WTC11 (cell line): ENCODE results near the gene VKORC1. TPM values are rescaled to one million over a fixed set of nuclear protein-coding genes. Genes with fewer than 3 reads are reported as not detected.
A peak's percentile ranks its signal among the peaks of the same experiment; 100 is the strongest.

ENCODE experiments used
- ATF6 ChIP-seq: sonication (generic); formaldehyde crosslinking; IDR thresholded peaks from 2 replicates; pipeline ENCODE4 v1.8.1; 2023; ENCODE audit warnings: mild to moderate bottlenecking, missing genetic modification reagents
- CREB1 ChIP-seq: sonication (generic); formaldehyde crosslinking; IDR thresholded peaks from 2 replicates; pipeline ENCODE4 v1.8.0; 2023; ENCODE audit warnings: mild to moderate bottlenecking, missing genetic modification reagents
- E2F4 ChIP-seq: sonication (generic); formaldehyde crosslinking; IDR thresholded peaks from 2 replicates; pipeline ENCODE4 v1.8.1; 2022; ENCODE audit warnings: low read depth, mild to moderate bottlenecking, moderate library complexity, missing genetic modification reagents, borderline replicate concordance
- EMX1 ChIP-seq: fragments of 250-450 bp; sonication (Bioruptor Pico); IDR thresholded peaks from 2 replicates; pipeline ENCODE4 v1.8.0; 2021; ENCODE audit warnings: mild to moderate bottlenecking
- GABPB1 ChIP-seq: sonication (generic); formaldehyde crosslinking; IDR thresholded peaks from 2 replicates; pipeline ENCODE4 v1.8.1; 2023; ENCODE audit warnings: mild to moderate bottlenecking, missing genetic modification reagents
- HMGXB4 ChIP-seq: sonication (generic); formaldehyde crosslinking; IDR thresholded peaks from 2 replicates; pipeline ENCODE4 v1.8.1; 2023; ENCODE audit warnings: mild to moderate bottlenecking, moderate library complexity, missing genetic modification reagents
- IRF1 ChIP-seq: sonication (generic); formaldehyde crosslinking; IDR thresholded peaks from 2 replicates; pipeline ENCODE4 v1.8.0; 2023; ENCODE audit warnings: missing genetic modification reagents
- MAX ChIP-seq: sonication (generic); formaldehyde crosslinking; IDR thresholded peaks from 2 replicates; pipeline ENCODE4 v1.8.0; 2022; ENCODE audit warnings: mild to moderate bottlenecking, missing genetic modification reagents
- NR1H2 ChIP-seq: sonication (generic); formaldehyde crosslinking; IDR thresholded peaks from 2 replicates; pipeline ENCODE4 v1.9.0; 2021; ENCODE audit warnings: mild to moderate bottlenecking, moderate library complexity, missing genetic modification reagents
- NR2C2 ChIP-seq: sonication (generic); formaldehyde crosslinking; IDR thresholded peaks from 2 replicates; pipeline ENCODE4 v1.8.0; 2022; ENCODE audit warnings: mild to moderate bottlenecking, missing genetic modification reagents
- PRRX2 ChIP-seq: fragments of 250-450 bp; sonication (Bioruptor Pico); IDR thresholded peaks from 2 replicates; pipeline ENCODE4 v1.8.0; 2021; ENCODE audit warnings: mild to moderate bottlenecking
- RORB ChIP-seq: fragments of 250-450 bp; sonication (Bioruptor Pico); IDR thresholded peaks from 2 replicates; pipeline ENCODE4 v1.9.0; 2021; ENCODE audit warnings: mild to moderate bottlenecking
- TP53 ChIP-seq: sonication (generic); formaldehyde crosslinking; IDR thresholded peaks from 2 replicates; pipeline ENCODE4 v1.8.1; 2023; ENCODE audit warnings: mild to moderate bottlenecking, missing genetic modification reagents
- ZBTB21 ChIP-seq: sonication (generic); formaldehyde crosslinking; IDR thresholded peaks from 2 replicates; pipeline ENCODE4 v1.8.1; 2023; ENCODE audit warnings: mild to moderate bottlenecking, missing genetic modification reagents, borderline replicate concordance
- ZNF121 ChIP-seq: sonication (generic); formaldehyde crosslinking; IDR thresholded peaks from 2 replicates; pipeline ENCODE4 v1.8.0; 2023; ENCODE audit warnings: missing genetic modification reagents
- ZNF232 ChIP-seq: sonication (generic); formaldehyde crosslinking; IDR thresholded peaks from 2 replicates; pipeline ENCODE4 v1.8.0; 2022; ENCODE audit warnings: mild to moderate bottlenecking, missing genetic modification reagents
- ZNF396 ChIP-seq: fragments of 250-450 bp; sonication (Bioruptor Pico); IDR thresholded peaks from 2 replicates; pipeline ENCODE4 v1.8.0; 2021; ENCODE audit warnings: mild to moderate bottlenecking, moderate library complexity, borderline replicate concordance
- ZSCAN18 ChIP-seq: fragments of 250-450 bp; sonication (Bioruptor Pico); IDR thresholded peaks from 2 replicates; pipeline ENCODE4 v2.1.2; 2022; ENCODE audit warnings: mild to moderate bottlenecking, moderate library complexity
- total RNA-seq: library from RNA; stranded (reverse); gene quantifications from 3 replicates; pipeline ENCODE4 v1.2.3, GENCODE V29; 2021
- TF ChIP-seq, protein P1 (sequence below): sonication (generic); formaldehyde crosslinking; IDR thresholded peaks from 2 replicates; pipeline ENCODE4 v1.8.0; 2022; ENCODE audit warnings: missing genetic modification reagents
- TF ChIP-seq, protein P2 (sequence below): sonication (generic); formaldehyde crosslinking; IDR thresholded peaks from 2 replicates; pipeline ENCODE4 v1.8.1; 2022; ENCODE audit warnings: missing genetic modification reagents, borderline replicate concordance
- TF ChIP-seq, protein P3 (sequence below): sonication (generic); formaldehyde crosslinking; IDR thresholded peaks from 2 replicates; pipeline ENCODE4 v1.8.1; 2023; ENCODE audit warnings: mild to moderate bottlenecking, missing genetic modification reagents, borderline replicate concordance

VKORC1 gene
- total RNA-seq, 1 experiment from 2014 or later, result 85.7 TPM

GRCh38 chr16:31142109-31143010 lies 47.8 kb upstream of the VKORC1 start (continued):
- peak; percentile 92 for TF ChIP-seq MAX (CRISPR knock-in tag)
- TF ChIP-seq HMGXB4 (CRISPR knock-in tag), result peak; percentile 65
- no peak for TF ChIP-seq EMX1 (CRISPR knock-in tag)
- TF ChIP-seq TP53 (CRISPR knock-in tag), result peak; percentile 97
- TF ChIP-seq ZBTB21, result peak; percentile 46; the same call in 1 of the 2 replicates
- TF ChIP-seq, protein P1, sequence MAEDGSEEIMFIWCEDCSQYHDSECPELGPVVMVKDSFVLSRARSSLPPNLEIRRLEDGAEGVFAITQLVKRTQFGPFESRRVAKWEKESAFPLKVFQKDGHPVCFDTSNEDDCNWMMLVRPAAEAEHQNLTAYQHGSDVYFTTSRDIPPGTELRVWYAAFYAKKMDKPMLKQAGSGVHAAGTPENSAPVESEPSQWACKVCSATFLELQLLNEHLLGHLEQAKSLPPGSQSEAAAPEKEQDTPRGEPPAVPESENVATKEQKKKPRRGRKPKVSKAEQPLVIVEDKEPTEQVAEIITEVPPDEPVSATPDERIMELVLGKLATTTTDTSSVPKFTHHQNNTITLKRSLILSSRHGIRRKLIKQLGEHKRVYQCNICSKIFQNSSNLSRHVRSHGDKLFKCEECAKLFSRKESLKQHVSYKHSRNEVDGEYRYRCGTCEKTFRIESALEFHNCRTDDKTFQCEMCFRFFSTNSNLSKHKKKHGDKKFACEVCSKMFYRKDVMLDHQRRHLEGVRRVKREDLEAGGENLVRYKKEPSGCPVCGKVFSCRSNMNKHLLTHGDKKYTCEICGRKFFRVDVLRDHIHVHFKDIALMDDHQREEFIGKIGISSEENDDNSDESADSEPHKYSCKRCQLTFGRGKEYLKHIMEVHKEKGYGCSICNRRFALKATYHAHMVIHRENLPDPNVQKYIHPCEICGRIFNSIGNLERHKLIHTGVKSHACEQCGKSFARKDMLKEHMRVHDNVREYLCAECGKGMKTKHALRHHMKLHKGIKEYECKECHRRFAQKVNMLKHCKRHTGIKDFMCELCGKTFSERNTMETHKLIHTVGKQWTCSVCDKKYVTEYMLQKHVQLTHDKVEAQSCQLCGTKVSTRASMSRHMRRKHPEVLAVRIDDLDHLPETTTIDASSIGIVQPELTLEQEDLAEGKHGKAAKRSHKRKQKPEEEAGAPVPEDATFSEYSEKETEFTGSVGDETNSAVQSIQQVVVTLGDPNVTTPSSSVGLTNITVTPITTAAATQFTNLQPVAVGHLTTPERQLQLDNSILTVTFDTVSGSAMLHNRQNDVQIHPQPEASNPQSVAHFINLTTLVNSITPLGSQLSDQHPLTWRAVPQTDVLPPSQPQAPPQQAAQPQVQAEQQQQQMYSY (CRISPR knock-in tag), result peak; percentile 69
- no peak for TF ChIP-seq ZNF121 (CRISPR knock-in tag)
- TF ChIP-seq NR2C2, result peak; percentile 70; the same call in 1 of the 2 replicates
- TF ChIP-seq RORB, result no peak
- no peak for TF ChIP-seq ZNF396 (CRISPR knock-in tag)
- no peak for TF ChIP-seq CREB1
- TF ChIP-seq, protein P2, sequence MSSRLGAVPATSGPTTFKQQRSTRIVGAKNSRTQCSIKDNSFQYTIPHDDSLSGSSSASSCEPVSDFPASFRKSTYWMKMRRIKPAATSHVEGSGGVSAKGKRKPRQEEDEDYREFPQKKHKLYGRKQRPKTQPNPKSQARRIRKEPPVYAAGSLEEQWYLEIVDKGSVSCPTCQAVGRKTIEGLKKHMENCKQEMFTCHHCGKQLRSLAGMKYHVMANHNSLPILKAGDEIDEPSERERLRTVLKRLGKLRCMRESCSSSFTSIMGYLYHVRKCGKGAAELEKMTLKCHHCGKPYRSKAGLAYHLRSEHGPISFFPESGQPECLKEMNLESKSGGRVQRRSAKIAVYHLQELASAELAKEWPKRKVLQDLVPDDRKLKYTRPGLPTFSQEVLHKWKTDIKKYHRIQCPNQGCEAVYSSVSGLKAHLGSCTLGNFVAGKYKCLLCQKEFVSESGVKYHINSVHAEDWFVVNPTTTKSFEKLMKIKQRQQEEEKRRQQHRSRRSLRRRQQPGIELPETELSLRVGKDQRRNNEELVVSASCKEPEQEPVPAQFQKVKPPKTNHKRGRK (CRISPR knock-in tag), result no peak
- TF ChIP-seq ZSCAN18 (CRISPR knock-in tag), result no peak
- TF ChIP-seq ATF6 (CRISPR knock-in tag), result no peak
- TF ChIP-seq, protein P3, sequence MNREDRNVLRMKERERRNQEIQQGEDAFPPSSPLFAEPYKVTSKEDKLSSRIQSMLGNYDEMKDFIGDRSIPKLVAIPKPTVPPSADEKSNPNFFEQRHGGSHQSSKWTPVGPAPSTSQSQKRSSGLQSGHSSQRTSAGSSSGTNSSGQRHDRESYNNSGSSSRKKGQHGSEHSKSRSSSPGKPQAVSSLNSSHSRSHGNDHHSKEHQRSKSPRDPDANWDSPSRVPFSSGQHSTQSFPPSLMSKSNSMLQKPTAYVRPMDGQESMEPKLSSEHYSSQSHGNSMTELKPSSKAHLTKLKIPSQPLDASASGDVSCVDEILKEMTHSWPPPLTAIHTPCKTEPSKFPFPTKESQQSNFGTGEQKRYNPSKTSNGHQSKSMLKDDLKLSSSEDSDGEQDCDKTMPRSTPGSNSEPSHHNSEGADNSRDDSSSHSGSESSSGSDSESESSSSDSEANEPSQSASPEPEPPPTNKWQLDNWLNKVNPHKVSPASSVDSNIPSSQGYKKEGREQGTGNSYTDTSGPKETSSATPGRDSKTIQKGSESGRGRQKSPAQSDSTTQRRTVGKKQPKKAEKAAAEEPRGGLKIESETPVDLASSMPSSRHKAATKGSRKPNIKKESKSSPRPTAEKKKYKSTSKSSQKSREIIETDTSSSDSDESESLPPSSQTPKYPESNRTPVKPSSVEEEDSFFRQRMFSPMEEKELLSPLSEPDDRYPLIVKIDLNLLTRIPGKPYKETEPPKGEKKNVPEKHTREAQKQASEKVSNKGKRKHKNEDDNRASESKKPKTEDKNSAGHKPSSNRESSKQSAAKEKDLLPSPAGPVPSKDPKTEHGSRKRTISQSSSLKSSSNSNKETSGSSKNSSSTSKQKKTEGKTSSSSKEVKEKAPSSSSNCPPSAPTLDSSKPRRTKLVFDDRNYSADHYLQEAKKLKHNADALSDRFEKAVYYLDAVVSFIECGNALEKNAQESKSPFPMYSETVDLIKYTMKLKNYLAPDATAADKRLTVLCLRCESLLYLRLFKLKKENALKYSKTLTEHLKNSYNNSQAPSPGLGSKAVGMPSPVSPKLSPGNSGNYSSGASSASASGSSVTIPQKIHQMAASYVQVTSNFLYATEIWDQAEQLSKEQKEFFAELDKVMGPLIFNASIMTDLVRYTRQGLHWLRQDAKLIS (CRISPR knock-in tag), result no peak
- no peak for TF ChIP-seq PRRX2
- peak; percentile 40; the same call in 1 of the 2 replicates for TF ChIP-seq GABPB1 (CRISPR knock-in tag)
- no peak for TF ChIP-seq NR1H2 (CRISPR knock-in tag)
- TF ChIP-seq IRF1, result peak; percentile 96
- no peak; the same call in 1 of the 2 replicates for TF ChIP-seq ZNF232 (CRISPR knock-in tag)
- peak; percentile 87 for TF ChIP-seq E2F4 (CRISPR knock-in tag)
